Lung (tissue), 12 donors: ENCODE results near the gene CDKN2B-AS1. TPM values are rescaled to one million over a fixed set of nuclear protein-coding genes. Genes with fewer than 3 reads are reported as not detected.

Source experiments
- ATAC-seq: fragments of 200-7000 bp; cut with Tn5 transposase; one replicate; pipeline ENCODE4 v1.9.1; 2020; ENCODE audit warnings: moderate number of reproducible peaks; ENCODE audit not compliant: insufficient read depth, low FRiP score
- DNase-seq, 3 donors: peaks; one replicate each; pipeline ENCODE4 v3.0.0-alpha.2; 2013 to 2017
- H3K27ac ChIP-seq, 2 donors: one replicate each; pipeline ENCODE4 v1.5.1; 2013; ENCODE audit warnings: mild to moderate bottlenecking in 2 of 2, moderate library complexity in 2 of 2, control low read depth in 1 of 2, inconsistent platforms in 1 of 2, low read depth in 1 of 2, low read length in 1 of 2
- H3K27me3 ChIP-seq, 3 donors: one replicate each; pipeline ENCODE4 v1.5.1; 2013; ENCODE audit warnings: low read length in 2 of 3; ENCODE audit not compliant: control insufficient read depth in 3 of 3, insufficient read depth in 3 of 3
- H3K36me3 ChIP-seq, 4 donors: one replicate each; pipeline ENCODE4 v1.5.1; 2013; ENCODE audit warnings: low read length in 4 of 4, mild to moderate bottlenecking in 1 of 4, moderate library complexity in 1 of 4; ENCODE audit not compliant: control insufficient read depth in 4 of 4, insufficient read depth in 4 of 4
- H3K4me1 ChIP-seq, 5 donors: one replicate each; pipeline ENCODE4 v1.5.1; 2013; ENCODE audit warnings: low read length in 5 of 5, mild to moderate bottlenecking in 2 of 5, moderate library complexity in 1 of 5; ENCODE audit not compliant: control insufficient read depth in 5 of 5, insufficient read depth in 5 of 5
- H3K4me3 ChIP-seq: one replicate; pipeline ENCODE4 v1.5.1; 2013; ENCODE audit warnings: mild to moderate bottlenecking, control low read depth, moderate library complexity
- H3K9ac ChIP-seq, 2 donors: one replicate each; pipeline ENCODE4 v1.5.1; 2013; ENCODE audit warnings: low read length in 2 of 2, control low read depth in 1 of 2; ENCODE audit not compliant: insufficient read depth in 1 of 2
- H3K9me3 ChIP-seq, 4 donors: one replicate each; pipeline ENCODE4 v1.5.1; 2013; ENCODE audit warnings: low read length in 3 of 4, mild to moderate bottlenecking in 1 of 4, moderate library complexity in 1 of 4; ENCODE audit not compliant: control insufficient read depth in 4 of 4, insufficient read depth in 3 of 4
- CTCF ChIP-seq: IDR thresholded peaks from 2 replicates; pipeline ENCODE4 v1.5.1; 2012; ENCODE audit warnings: mild to moderate bottlenecking; ENCODE audit errors: control extremely low read depth, extremely low read depth
- WGBS, 2 donors: extraction: QIAGEN DNeasy Blood & Tissue Kit; methylation state at CpG; one replicate each; pipeline ENCODE4 v1.1.7; 2013; 5-methylcytosine and 5-hydroxymethylcytosine counted together
- polyA plus RNA-seq, 2 donors: library from polyadenylated mRNA; stranded (reverse); fragments of 200-250 nt; gene quantifications; one replicate each; pipeline ENCODE4 v1.2.1, GENCODE V29; 2013
- total RNA-seq, 2 donors: library from RNA; depleted of rRNA in 1 of 2; stranded (reverse); fragments of >200 nt in 1 of 2; gene quantifications; one replicate each; pipeline ENCODE4 v1.2.1, GENCODE V29; 2014 to 2021
- donor health status: control.
- donor health status: control.
- donor health status: Bipolar disorder and iron deficiency.
- donor health status: healthy.
- donor health status: DM: yes; HTN: yes; CAD: no.

The CDKN2B-AS1 gene
- total and polyA plus RNA-seq, 4 donors: 0.32 to 1.2 (median 0.59) TPM

GRCh38 chr9:22116758-22117157 lies 122.2 kb downstream of the CDKN2B-AS1 start:
- no peak for ATAC-seq
- Histone ChIP-seq H3K9me3 (no peaks in the 10 kb centered on the region), H3K36me3 (no peaks in the 10 kb centered on the region), H3K27me3 (no peaks in the 10 kb centered on the region), H3K4me1 (peaks cover 0 to 3% (median 0%) of the 10 kb centered on the region in 5 donors), H3K9ac (no peak overlapping the region), H3K4me3 (no peak overlapping the region), H3K27ac (no peak overlapping the region)
- no peak for TF ChIP-seq CTCF
- DNase-seq: no peak

GRCh38 chr9:22117511-22118384 lies 123.2 kb downstream of the CDKN2B-AS1 start:
- DNase-seq: no peak
- Histone ChIP-seq H3K4me3 (no peak overlapping the region), H3K36me3 (no peaks in the 10 kb centered on the region), H3K9me3 (no peaks in the 10 kb centered on the region), H3K27ac (peak overlapping the region in 1 of 2 donors; percentile 86), H3K4me1 (peaks cover 0 to 1% (median 0%) of the 10 kb centered on the region in 5 donors), H3K9ac (no peak overlapping the region), H3K27me3 (no peaks in the 10 kb centered on the region)
- no peak for TF ChIP-seq CTCF
- peak; percentile 64 for ATAC-seq
- 46 to 47% methylated on average over 9 of the region's 9 CpGs for WGBS, 2 donors

GRCh38 chr9:22118810-22119521 lies 124.4 kb downstream of the CDKN2B-AS1 start:
- no peak overlapping the region for H3K27ac ChIP-seq
- no peak overlapping the region for H3K4me3 ChIP-seq
- H3K36me3 ChIP-seq: no peaks in the 10 kb centered on the region
- 71 to 82% methylated on average over 5 of the region's 5 CpGs for WGBS, 2 donors
- peaks cover 0 to 1% (median 0%) of the 10 kb centered on the region in 5 donors for H3K4me1 ChIP-seq
- DNase-seq (no peak), ATAC-seq (no peak)
- no peak overlapping the region for H3K9ac ChIP-seq
- no peak for TF ChIP-seq CTCF
- no peaks in the 10 kb centered on the region for H3K27me3 ChIP-seq
- no peaks in the 10 kb centered on the region for H3K9me3 ChIP-seq
